Activated T-cell treated with anti-CD3 and anti-CD28 coated beads for 4 hours (primary cell): ENCODE measurements around the gene MGLL.

Experiments used
- DNase-seq: peaks from one replicate; pipeline ENCODE4 v3.0.0-alpha.2; 2020

The MGLL gene

DNA sequence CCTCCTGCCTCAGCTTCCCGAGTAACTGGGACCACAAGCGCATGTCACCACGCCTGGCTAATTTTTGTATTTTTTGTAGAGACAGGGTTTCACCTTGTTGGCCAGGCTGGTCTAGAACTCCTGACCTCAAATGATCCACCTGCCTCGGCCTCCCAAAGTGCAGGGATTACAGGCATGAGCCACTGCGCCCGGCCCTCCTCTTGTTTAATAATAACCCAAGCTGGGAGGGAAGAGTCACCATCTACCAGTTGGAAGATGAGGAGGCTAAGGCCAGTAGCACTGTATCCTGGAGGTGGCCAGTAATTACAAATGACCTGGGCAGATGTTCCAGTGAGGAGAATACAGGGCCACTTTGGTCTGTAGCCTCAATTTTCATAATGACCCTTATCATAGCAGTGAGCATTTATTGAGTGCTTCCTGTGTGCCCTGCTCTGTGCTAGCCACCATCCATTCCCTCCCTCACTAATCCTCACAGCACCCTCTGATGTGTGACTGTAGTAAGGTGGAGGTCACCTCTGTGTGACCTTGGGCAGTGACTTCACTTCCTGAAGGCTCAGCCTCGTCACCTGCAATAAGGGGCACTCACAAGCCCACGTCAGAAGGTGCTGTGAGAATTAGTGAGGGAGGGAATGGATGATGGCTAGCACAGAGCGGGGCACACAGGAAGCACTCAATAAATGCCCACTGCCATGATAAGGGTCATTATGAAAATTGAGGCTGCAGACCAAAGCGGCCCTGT, 85.3 kb downstream of the MGLL start:
- DNase-seq, result no peak

GRCh38 chr3:127735767-127736693, 86.3 kb downstream of the MGLL start:
- no peak for DNase-seq

- no peak for DNase-seq
Measured at GRCh38 chr3:127734754-127735473, 87.4 kb downstream of the MGLL start.

- DNase-seq, result no peak
Measured at GRCh38 chr3:127734181-127734720, 88.1 kb downstream of the MGLL start.

GRCh38 chr3:127733781-127734180, 88.5 kb downstream of the MGLL start:
- no peak for DNase-seq

- no peak for DNase-seq
Measured at GRCh38 chr3:127732879-127733350, 89.4 kb downstream of the MGLL start.

- DNase-seq, result no peak
Measured at GRCh38 chr3:127732303-127732702, 90.0 kb downstream of the MGLL start.

DNA sequence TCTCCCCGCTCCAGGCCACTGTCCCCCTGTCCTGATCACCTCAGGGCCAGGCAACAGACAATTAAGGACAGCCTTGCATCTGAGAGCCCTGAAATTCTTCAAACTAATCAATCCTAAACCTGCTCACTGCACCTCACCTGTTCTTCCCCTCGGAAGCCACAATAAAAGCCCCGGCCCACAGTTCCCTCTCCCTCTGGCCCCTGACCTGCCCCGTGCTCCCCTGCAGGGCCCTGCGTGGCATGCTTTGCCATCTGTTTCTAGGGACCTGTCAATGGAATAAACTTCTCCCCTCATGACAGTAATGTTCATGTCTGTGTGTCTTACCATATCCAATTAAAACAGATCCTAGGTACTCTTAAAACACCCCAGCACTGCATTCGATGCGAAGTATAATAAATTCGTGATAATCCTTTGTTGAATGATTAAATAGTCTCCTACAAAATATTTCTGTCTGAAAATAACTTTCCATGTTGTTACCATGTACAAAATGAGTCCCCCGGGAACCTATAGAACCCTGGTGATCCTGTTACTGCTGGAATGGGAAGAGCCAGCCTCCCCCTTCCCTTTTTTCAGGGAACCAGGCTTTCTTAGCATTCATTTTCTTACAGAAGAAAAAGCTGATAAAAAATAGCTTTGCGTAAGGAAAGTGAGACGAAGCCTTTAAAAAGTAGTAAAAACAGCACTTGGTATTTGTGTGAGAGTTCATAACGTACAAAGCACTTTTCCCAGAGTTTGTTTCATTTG, 90.6 kb downstream of the MGLL start:
- no peak for DNase-seq

GRCh38 chr3:127730666-127731295, 91.5 kb downstream of the MGLL start:
- no peak for DNase-seq

DNA sequence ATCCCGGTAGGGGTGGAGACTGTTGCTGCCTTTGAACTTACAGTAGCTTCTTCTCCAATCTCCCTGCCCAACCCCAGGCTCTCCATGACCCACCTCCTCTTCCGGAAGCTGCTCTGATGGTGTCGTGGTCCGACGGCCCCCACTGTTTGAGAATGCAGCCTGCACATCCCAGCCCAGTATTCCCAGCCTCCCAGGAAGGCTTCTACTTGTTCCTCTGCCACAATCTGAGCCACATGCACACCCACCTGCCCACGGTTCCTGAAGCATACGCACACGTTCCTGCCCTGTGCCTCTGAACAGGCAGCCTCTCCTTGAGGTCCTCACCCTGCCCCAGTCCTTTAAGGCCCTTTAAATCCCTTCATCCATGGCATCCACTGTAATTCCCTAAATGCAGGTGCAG, 92.1 kb downstream of the MGLL start:
- DNase-seq, result no peak

DNA sequence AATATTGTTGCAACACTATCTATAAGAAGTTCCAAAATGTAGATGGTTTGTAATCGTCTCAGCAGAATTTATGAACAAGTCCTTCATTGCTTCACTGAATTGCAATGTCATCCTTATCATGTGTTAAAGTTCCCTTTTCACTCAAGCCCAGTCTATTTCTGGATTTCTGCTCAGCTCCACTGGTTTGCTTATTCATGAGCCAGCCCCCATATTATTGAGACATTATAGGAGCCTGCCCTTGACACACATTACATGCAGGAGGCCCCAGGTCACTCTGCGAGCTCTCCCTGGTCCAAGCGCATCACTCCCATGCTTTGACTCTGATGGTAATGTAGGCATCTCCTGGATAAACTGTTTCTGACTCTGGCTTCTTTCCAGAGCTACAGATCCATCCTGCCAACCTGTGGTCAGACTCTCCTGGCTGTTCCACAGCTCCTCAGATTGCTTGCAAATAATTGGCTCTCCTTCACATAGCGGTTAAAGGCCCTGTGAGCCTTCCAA, 92.7 kb downstream of the MGLL start:
- DNase-seq, result no peak

DNA sequence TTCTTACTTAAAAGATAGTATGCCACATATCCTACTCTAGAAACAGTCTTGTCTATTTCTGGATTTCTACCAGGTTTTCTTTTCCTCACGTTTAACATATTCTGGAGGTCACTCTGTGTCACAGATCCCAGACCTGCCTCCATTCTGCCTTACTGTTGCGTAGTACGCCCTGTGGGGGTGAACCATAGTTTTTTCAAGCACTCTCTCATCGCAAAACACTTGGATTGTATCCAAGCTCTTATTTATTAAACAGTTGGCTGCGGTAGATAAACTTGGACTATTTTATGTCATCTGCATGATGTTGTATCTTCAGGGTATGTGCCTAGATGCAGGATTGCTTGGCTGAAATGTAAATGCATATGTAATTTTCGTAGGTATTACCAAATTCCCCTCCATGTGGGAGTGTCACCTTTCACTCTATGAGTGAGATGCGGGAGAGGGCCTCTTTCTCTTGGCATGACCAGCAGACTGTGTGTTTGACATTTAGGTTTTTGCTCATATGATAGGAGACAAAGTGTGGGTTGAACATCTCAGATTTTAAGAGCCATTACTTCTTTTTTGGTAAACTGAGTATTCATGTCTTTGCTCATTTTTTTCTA, 93.8 kb downstream of the MGLL start:
- no peak for DNase-seq

DNA sequence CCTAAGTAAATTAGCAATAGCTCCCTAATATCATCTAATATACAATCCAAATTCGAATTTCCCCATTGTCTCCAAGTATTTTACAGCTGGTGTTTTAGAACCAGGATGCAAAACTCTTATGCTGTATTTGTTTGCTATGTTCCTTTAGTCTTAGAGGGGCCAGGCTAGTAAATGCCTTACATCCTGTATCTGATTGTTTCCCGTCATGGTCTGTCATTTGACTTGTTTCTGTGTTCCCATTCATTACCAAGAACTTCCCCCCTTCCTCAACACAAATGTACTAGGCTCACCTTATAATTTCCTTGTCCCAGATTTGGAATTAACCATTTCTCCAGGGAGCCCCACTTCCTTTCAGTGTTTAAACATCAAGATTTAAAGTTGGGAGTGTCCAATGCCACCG, 95.4 kb downstream of the MGLL start:
- no peak for DNase-seq

GRCh38 chr3:127723011-127723567, 99.2 kb downstream of the MGLL start:
- no peak for DNase-seq

- DNase-seq, result no peak
Measured at GRCh38 chr3:127722091-127722784, 100.1 kb downstream of the MGLL start.

- no peak for DNase-seq
Measured at GRCh38 chr3:127720985-127721935, 101.1 kb downstream of the MGLL start.

- no peak for DNase-seq
Measured at GRCh38 chr3:127720161-127720823, 102.0 kb downstream of the MGLL start.

DNA sequence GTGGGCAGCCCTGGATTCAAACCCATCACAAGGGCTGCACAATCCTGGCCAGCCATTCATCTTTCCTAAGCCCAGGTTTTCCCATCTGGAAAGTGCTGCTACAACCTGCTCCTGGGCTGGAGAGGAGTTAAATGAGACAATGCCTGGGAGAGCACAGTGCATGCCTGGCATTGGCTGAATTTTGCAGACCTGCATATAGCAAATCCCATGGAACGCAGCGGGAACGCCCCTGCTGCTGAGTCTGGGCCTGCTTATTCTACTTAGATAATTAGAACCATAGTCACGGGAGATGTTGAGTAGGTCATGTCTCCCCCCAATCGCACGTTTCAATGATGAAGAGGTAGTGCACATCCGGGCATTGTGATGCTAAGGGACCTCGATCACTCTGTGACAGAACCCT, 102.9 kb downstream of the MGLL start:
- DNase-seq, result no peak
